SK-N-SH (cell line): ENCODE data around the gene EPS8L2.

ENCODE experiments used
- CTCF ChIP-seq: fragments of 200-600 bp; sonication (generic); IDR thresholded peaks from 2 replicates; pipeline ENCODE4 v1.6.1; 2017; ENCODE audit warnings: antibody characterized with exemption, mild to moderate bottlenecking, moderate library complexity
- EP300 ChIP-seq, 2 experiments: IDR thresholded peaks; 2 replicates each; pipeline versions ENCODE4 v1.4.0 to v1.6.1; 2012; ENCODE audit warnings: borderline replicate concordance in 1 of 2, low read depth in 1 of 2, low read length in 1 of 2
- EZH2phosphoT487 ChIP-seq: fragments of 200-600 bp; sonication (generic); IDR thresholded peaks from 2 replicates; pipeline ENCODE4 v1.6.1; 2017; ENCODE audit warnings: low read depth, mixed run types, mild to moderate bottlenecking, antibody characterized with exemption, moderate library complexity, borderline replicate concordance

- TF ChIP-seq EP300 (IDR thresholded peaks at IDR 0.05; ENCODE audit: borderline replicate concordance in 1 of 2, low read depth in 1 of 2, low read length in 1 of 2) (no peak), CTCF (no peak), EZH2phosphoT487 (no peak)
Measured at GRCh38 chr11:724778-725386, 18.9 kb downstream of the EPS8L2 start.
